Measurements from ENCODE around the gene CAPZA3.

DNA sequence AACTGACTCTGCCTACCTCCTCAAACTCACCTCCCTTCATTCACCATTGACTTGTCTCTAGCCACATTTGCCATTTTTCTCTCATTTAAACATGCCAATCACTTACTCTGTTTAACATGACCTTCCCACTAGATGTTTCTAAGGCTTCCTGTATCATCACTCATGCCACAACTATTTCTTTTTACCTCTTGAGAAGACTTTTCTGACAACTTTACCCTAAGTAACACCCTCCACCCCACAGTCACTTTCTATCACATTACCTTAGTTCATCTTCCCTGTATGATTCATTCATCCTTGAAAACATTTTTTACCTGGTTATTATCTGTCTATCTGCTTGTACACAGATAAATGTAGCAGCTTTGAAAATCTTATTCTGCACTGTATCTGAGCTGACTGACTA lies 19.5 kb upstream of the CAPZA3 start:
- TF ChIP-seq, protein P1, sequence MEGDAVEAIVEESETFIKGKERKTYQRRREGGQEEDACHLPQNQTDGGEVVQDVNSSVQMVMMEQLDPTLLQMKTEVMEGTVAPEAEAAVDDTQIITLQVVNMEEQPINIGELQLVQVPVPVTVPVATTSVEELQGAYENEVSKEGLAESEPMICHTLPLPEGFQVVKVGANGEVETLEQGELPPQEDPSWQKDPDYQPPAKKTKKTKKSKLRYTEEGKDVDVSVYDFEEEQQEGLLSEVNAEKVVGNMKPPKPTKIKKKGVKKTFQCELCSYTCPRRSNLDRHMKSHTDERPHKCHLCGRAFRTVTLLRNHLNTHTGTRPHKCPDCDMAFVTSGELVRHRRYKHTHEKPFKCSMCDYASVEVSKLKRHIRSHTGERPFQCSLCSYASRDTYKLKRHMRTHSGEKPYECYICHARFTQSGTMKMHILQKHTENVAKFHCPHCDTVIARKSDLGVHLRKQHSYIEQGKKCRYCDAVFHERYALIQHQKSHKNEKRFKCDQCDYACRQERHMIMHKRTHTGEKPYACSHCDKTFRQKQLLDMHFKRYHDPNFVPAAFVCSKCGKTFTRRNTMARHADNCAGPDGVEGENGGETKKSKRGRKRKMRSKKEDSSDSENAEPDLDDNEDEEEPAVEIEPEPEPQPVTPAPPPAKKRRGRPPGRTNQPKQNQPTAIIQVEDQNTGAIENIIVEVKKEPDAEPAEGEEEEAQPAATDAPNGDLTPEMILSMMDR (IDR thresholded peaks at IDR 0.05), result no peak
- TF ChIP-seq EP300 (IDR thresholded peaks at IDR 0.05; ENCODE audit: low read depth) (no peak), POLR2A (IDR thresholded peaks at IDR 0.05) (no peak)

Measured in transverse colon (tissue), 3 donors.